SHP77 (cell line): ENCODE data around the gene CCDC47.

Experiments
- DNase-seq, 2 experiments: peaks; one replicate each; lab custom pipeline; 2025; lab: John Stamatoyannopoulos, UW

Gene CCDC47

GRCh38 chr17:63783522-63783921 is 10.1 kb upstream of the CCDC47 start:
- DNase-seq = no peak

GRCh38 chr17:63780928-63781327 is 7.5 kb upstream of the CCDC47 start:
- no peak for DNase-seq

GRCh38 chr17:63780507-63780906 is 7.1 kb upstream of the CCDC47 start:
- DNase-seq = no peak

- no peak for DNase-seq
Measured at GRCh38 chr17:63775420-63775819, 2.0 kb upstream of the CCDC47 start.

GRCh38 chr17:63774969-63775265 is 1.5 kb upstream of the CCDC47 start:
- DNase-seq = no peak

- DNase-seq = peak; percentile 22 to 44
Measured at GRCh38 chr17:63774141-63774968, 958 bp upstream of the CCDC47 start, which contains the start of gene DDX42. Gene DDX42, plus strand, starts transcription at chr17:63774170. Its CDS starts 12,880 bp downstream, at chr17:63787050.

GRCh38 chr17:63772801-63773271 is 561 bp downstream of the CCDC47 start:
- peak; percentile 1 to 9 for DNase-seq

- DNase-seq = no peak
Measured at GRCh38 chr17:63768433-63768832, 5.0 kb downstream of the CCDC47 start.

- DNase-seq = no peak
Measured at GRCh38 chr17:63766754-63767153, 6.6 kb downstream of the CCDC47 start.

- DNase-seq = no peak
Measured at GRCh38 chr17:63764716-63765115, 8.7 kb downstream of the CCDC47 start.

GRCh38 chr17:63762161-63763078 is 11.0 kb downstream of the CCDC47 start:
- DNase-seq = no peak

GRCh38 chr17:63760771-63761539 is 12.4 kb downstream of the CCDC47 start:
- no peak for DNase-seq

- no peak for DNase-seq
Measured at GRCh38 chr17:63758428-63758827, 15.0 kb downstream of the CCDC47 start.

- DNase-seq = no peak
Measured at GRCh38 chr17:63754046-63754445, 19.4 kb downstream of the CCDC47 start.

- DNase-seq = no peak
Measured at GRCh38 chr17:63753215-63753614, 20.2 kb downstream of the CCDC47 start.

GRCh38 chr17:63752707-63753106 is 20.7 kb downstream of the CCDC47 start:
- DNase-seq = no peak

GRCh38 chr17:63751806-63752205 is 21.6 kb downstream of the CCDC47 start:
- no peak for DNase-seq

- peak; percentile 94 to 97 for DNase-seq
Measured at GRCh38 chr17:63741408-63742173, 31.8 kb downstream of the CCDC47 start, which contains the start of gene STRADA. Gene STRADA, minus strand, starts transcription at chr17:63741799. Its CDS starts 13,430 bp downstream, at chr17:63728369.

GRCh38 chr17:63741143-63741407 is 32.3 kb downstream of the CCDC47 start:
- DNase-seq = no peak

GRCh38 chr17:63740464-63741142 is 32.8 kb downstream of the CCDC47 start:
- DNase-seq = no peak

GRCh38 chr17:63735691-63736090 is 37.7 kb downstream of the CCDC47 start:
- no peak for DNase-seq
